SK-N-SH (cell line): Measurements from ENCODE around the gene CDC27. TPM values are rescaled to one million over a fixed set of nuclear protein-coding genes. Genes with fewer than 3 reads are reported as not detected.
A peak's percentile ranks its signal among the peaks of the same experiment; 100 is the strongest.

Experiments
- CTCF ChIA-PET: fragments of 300-600, 350-600 bp; formaldehyde crosslinking; extraction: SDS; loops from one replicate; lab custom pipeline; 2021; lab: Yijun Ruan, JAX
- POLR2A ChIA-PET: fragments of 350-600 bp; sonication (Branson Sonifier 250); formaldehyde crosslinking; extraction: SDS; loops from one replicate; lab custom pipeline; 2020; ENCODE audit warnings: antibody characterized with exemption, inconsistent platforms; lab: Yijun Ruan, JAX
- DNase-seq: peaks from one replicate; pipeline ENCODE4 v3.0.0; 2012
- H2AFZ ChIP-seq: fragments of 200-600 bp; sonication (generic); 2 replicates; pipeline ENCODE4 v1.8.1; 2016; ENCODE audit warnings: antibody characterized with exemption, mild to moderate bottlenecking, low read depth
- H3F3A ChIP-seq: fragments of 200-600 bp; sonication (generic); replicated peaks from 2 replicates; pipeline ENCODE3; 2016; ENCODE audit warnings: antibody characterized with exemption, mild to moderate bottlenecking; ENCODE audit not compliant: insufficient read depth
- H3K27ac ChIP-seq, 2 experiments: fragments of 200-500 bp in 1 of 2; fragments of 200-600 bp in 1 of 2; sonication (Bioruptor generic) in 1 of 2; sonication (generic), shearing (Covaris generic) in 1 of 2; 2 replicates each; pipeline versions ENCODE4 v1.5.1 to v1.6.1; 2014 to 2016; ENCODE audit warnings: low read depth in 2 of 2, inconsistent platforms in 1 of 2, low read length in 1 of 2, mild to moderate bottlenecking in 1 of 2, mixed read lengths in 1 of 2
- H3K27me3 ChIP-seq: fragments of 200-600 bp; sonication (generic), shearing (Covaris generic); 2 replicates; pipeline ENCODE4 v1.6.1; 2016; ENCODE audit warnings: mixed run types; ENCODE audit not compliant: insufficient read depth
- H3K36me3 ChIP-seq, 2 experiments: fragments of 200-500 bp in 1 of 2; fragments of 200-600 bp in 1 of 2; sonication (Bioruptor generic) in 1 of 2; sonication (generic) in 1 of 2; replicated peaks in 1 of 2; 2 replicates each; pipeline versions ENCODE3 to v1.5.1; 2014 to 2016; ENCODE audit warnings: low read length in 1 of 2, mild to moderate bottlenecking in 1 of 2; ENCODE audit not compliant: insufficient read depth in 2 of 2, control insufficient read depth in 1 of 2
- H3K4me1 ChIP-seq, 2 experiments: fragments of 200-500 bp in 1 of 2; fragments of 200-600 bp in 1 of 2; sonication (Bioruptor generic) in 1 of 2; sonication (generic), shearing (Covaris generic) in 1 of 2; 2 replicates each; pipeline versions ENCODE4 v1.5.1 to v1.6.1; 2014 to 2016; ENCODE audit warnings: low read depth in 1 of 2, low read length in 1 of 2, mixed run types in 1 of 2; ENCODE audit not compliant: insufficient read depth in 2 of 2, control insufficient read depth in 1 of 2
- H3K4me2 ChIP-seq: fragments of 200-600 bp; sonication (generic), shearing (Covaris generic); 2 replicates; pipeline ENCODE4 v1.6.1; 2017; ENCODE audit warnings: mixed run types
- H3K4me3 ChIP-seq, 2 experiments: fragments of 200-500 bp in 1 of 2; fragments of 200-600 bp in 1 of 2; sonication (Bioruptor generic) in 1 of 2; sonication (generic), shearing (Covaris generic) in 1 of 2; 2 replicates each; pipeline versions ENCODE4 v1.5.1 to v1.8.1; 2014 to 2016; ENCODE audit warnings: low read depth in 2 of 2, inconsistent platforms in 1 of 2, low read length in 1 of 2, mild to moderate bottlenecking in 1 of 2, mixed read lengths in 1 of 2, moderate library complexity in 1 of 2
- H3K79me2 ChIP-seq: fragments of 200-600 bp; sonication (generic); 2 replicates; pipeline ENCODE4 v1.8.1; 2017; ENCODE audit warnings: mild to moderate bottlenecking; ENCODE audit not compliant: insufficient read depth
- H3K9ac ChIP-seq: fragments of 200-600 bp; sonication (generic); 2 replicates; pipeline ENCODE4 v1.6.1; 2017; ENCODE audit warnings: mixed run types
- H3K9me2 ChIP-seq: fragments of 200-600 bp; sonication (generic); 2 replicates; pipeline ENCODE4 v1.6.1; 2017; ENCODE audit warnings: mixed run types
- H3K9me3 ChIP-seq: fragments of 200-600 bp; sonication (generic); 2 replicates; pipeline ENCODE4 v1.6.1; 2017; ENCODE audit warnings: mixed run types, mild to moderate bottlenecking, moderate library complexity
- H4K20me1 ChIP-seq: fragments of 200-600 bp; sonication (generic); 2 replicates; pipeline ENCODE4 v1.6.1; 2017; ENCODE audit warnings: mild to moderate bottlenecking, mixed run types; ENCODE audit not compliant: insufficient read depth
- ELF1 ChIP-seq: IDR thresholded peaks from 2 replicates; pipeline ENCODE4 v1.4.0; 2012
- EZH2phosphoT487 ChIP-seq: fragments of 200-600 bp; sonication (generic); IDR thresholded peaks from 2 replicates; pipeline ENCODE4 v1.6.1; 2017; ENCODE audit warnings: low read depth, mixed run types, mild to moderate bottlenecking, antibody characterized with exemption, moderate library complexity, borderline replicate concordance
- FOSL2 ChIP-seq: IDR thresholded peaks from 2 replicates; pipeline ENCODE4 v1.4.0; 2012; ENCODE audit warnings: low read depth, mild to moderate bottlenecking, moderate library complexity, borderline replicate concordance
- FOXJ3 ChIP-seq: sonication (generic); formaldehyde crosslinking; IDR thresholded peaks from 2 replicates; pipeline ENCODE4 v1.5.1; 2020; ENCODE audit warnings: mild to moderate bottlenecking, missing genetic modification reagents
- FOXM1 ChIP-seq: IDR thresholded peaks from 2 replicates; pipeline ENCODE4 v1.4.0; 2012; ENCODE audit warnings: low read depth, mild to moderate bottlenecking
- MEF2A ChIP-seq: IDR thresholded peaks from 2 replicates; pipeline ENCODE4 v1.4.0; 2012; ENCODE audit warnings: low read depth, borderline replicate concordance
- NFIC ChIP-seq: IDR thresholded peaks from 2 replicates; pipeline ENCODE4 v1.4.0; 2012; ENCODE audit warnings: borderline replicate concordance
- POLR2AphosphoS5 ChIP-seq: IDR thresholded peaks from 2 replicates; pipeline ENCODE4 v1.6.1; 2012; ENCODE audit warnings: low read depth, low read length
- RXRA ChIP-seq: IDR thresholded peaks from 2 replicates; pipeline ENCODE4 v1.4.0; 2012; ENCODE audit warnings: low read depth, mild to moderate bottlenecking, borderline replicate concordance
- SIN3A ChIP-seq: IDR thresholded peaks from 2 replicates; pipeline ENCODE4 v1.6.1; 2012; ENCODE audit warnings: low read depth, mild to moderate bottlenecking, low read length, moderate library complexity, borderline replicate concordance
- SMC3 ChIP-seq: IDR thresholded peaks from 2 replicates; pipeline ENCODE4 v1.6.1; 2012; ENCODE audit warnings: low read depth, low read length, improper control_type of control experiment
- TAF1 ChIP-seq: IDR thresholded peaks from 2 replicates; pipeline ENCODE4 v1.6.1; 2012; ENCODE audit warnings: low read depth, mild to moderate bottlenecking, low read length, moderate library complexity, borderline replicate concordance
- TCF12 ChIP-seq: IDR thresholded peaks from 2 replicates; pipeline ENCODE4 v1.4.0; 2012
- TEAD4 ChIP-seq: IDR thresholded peaks from 2 replicates; pipeline ENCODE4 v1.4.0; 2012; ENCODE audit warnings: mild to moderate bottlenecking, borderline replicate concordance; ENCODE audit not compliant: insufficient read depth
- WGBS: methylation state at CpG from one replicate; pipeline ENCODE4 v1.1.6; 2017; ENCODE audit warnings: low lambda C conversion rate; 5-methylcytosine and 5-hydroxymethylcytosine counted together
- polyA plus RNA-seq, 3 experiments: library from polyadenylated mRNA; depleted of rRNA; stranded (reverse); fragments of >200 nt; gene quantifications; 2 replicates each; pipeline ENCODE4 v1.2.3, GENCODE V29; 2012
- TF ChIP-seq, protein P1 (sequence below): IDR thresholded peaks from 2 replicates; pipeline ENCODE4; 2012
- TF ChIP-seq, protein P2 (sequence below): IDR thresholded peaks from 2 replicates; pipeline ENCODE4 v1.6.1; 2012; ENCODE audit warnings: mild to moderate bottlenecking, low read depth, low read length, moderate library complexity
- TF ChIP-seq, protein P3 (sequence below): IDR thresholded peaks from 2 replicates; pipeline ENCODE4 v1.4.0; 2012; ENCODE audit warnings: low read depth, borderline replicate concordance

The CDC27 gene
- polyA plus RNA-seq, 1 of the 3 experiments (the other 2 are of a cell fraction): 44.3 TPM

- Histone ChIP-seq H3K4me2 (no peak overlapping the region), H3F3A (peaks cover 5% of the 10 kb centered on the region), H3K4me3 (no peak overlapping the region), H3K4me1 (peaks cover 3 to 5% of the 10 kb centered on the region in 2 experiments; a peak in 2 of 4 replicates), H3K9me2 (no peaks in the 10 kb centered on the region), H3K9ac (no peak overlapping the region), H2AFZ (no peak overlapping the region), H3K9me3 (no peaks in the 10 kb centered on the region), H3K27me3 (no peaks in the 10 kb centered on the region), H3K79me2 (no peaks in the 10 kb centered on the region), H3K27ac (no peak overlapping the region), H3K36me3 (no peaks in the 10 kb centered on the region), H4K20me1 (no peaks in the 10 kb centered on the region)
- ChIA-PET POLR2A (no interaction called here), CTCF (interaction anchor here (0.7 to 7.7 kb wide), 15 partner anchors 11 to 384 kb away, joined by 3 to 279 read pairs (median 9); partner anchors contain the start of genes EFCAB13, ITGB3 and MYL4)
- TF ChIP-seq ELF1 (no peak), FOXJ3 (no peak), SMC3 (no peak), FOXM1 (no peak), EZH2phosphoT487 (no peak), TCF12 (no peak), MEF2A (no peak)
- TF ChIP-seq, protein P1, sequence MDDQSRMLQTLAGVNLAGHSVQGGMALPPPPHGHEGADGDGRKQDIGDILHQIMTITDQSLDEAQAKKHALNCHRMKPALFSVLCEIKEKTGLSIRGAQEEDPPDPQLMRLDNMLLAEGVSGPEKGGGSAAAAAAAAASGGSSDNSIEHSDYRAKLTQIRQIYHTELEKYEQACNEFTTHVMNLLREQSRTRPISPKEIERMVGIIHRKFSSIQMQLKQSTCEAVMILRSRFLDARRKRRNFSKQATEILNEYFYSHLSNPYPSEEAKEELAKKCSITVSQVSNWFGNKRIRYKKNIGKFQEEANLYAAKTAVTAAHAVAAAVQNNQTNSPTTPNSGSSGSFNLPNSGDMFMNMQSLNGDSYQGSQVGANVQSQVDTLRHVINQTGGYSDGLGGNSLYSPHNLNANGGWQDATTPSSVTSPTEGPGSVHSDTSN: no peak
- TF ChIP-seq, protein P2, sequence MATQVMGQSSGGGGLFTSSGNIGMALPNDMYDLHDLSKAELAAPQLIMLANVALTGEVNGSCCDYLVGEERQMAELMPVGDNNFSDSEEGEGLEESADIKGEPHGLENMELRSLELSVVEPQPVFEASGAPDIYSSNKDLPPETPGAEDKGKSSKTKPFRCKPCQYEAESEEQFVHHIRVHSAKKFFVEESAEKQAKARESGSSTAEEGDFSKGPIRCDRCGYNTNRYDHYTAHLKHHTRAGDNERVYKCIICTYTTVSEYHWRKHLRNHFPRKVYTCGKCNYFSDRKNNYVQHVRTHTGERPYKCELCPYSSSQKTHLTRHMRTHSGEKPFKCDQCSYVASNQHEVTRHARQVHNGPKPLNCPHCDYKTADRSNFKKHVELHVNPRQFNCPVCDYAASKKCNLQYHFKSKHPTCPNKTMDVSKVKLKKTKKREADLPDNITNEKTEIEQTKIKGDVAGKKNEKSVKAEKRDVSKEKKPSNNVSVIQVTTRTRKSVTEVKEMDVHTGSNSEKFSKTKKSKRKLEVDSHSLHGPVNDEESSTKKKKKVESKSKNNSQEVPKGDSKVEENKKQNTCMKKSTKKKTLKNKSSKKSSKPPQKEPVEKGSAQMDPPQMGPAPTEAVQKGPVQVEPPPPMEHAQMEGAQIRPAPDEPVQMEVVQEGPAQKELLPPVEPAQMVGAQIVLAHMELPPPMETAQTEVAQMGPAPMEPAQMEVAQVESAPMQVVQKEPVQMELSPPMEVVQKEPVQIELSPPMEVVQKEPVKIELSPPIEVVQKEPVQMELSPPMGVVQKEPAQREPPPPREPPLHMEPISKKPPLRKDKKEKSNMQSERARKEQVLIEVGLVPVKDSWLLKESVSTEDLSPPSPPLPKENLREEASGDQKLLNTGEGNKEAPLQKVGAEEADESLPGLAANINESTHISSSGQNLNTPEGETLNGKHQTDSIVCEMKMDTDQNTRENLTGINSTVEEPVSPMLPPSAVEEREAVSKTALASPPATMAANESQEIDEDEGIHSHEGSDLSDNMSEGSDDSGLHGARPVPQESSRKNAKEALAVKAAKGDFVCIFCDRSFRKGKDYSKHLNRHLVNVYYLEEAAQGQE: no peak
- 92% methylated on average over 10 of the region's 10 CpGs for WGBS
- DNase-seq: no peak
Measured at GRCh38 chr17:47230864-47231263, 41.8 kb upstream of the CDC27 start.

- peak overlapping the region in 1 of 2 experiments; percentile 17; a peak in 2 of 4 replicates for H3K27ac ChIP-seq
- peak overlapping the region; percentile 57 for H3K4me2 ChIP-seq
- WGBS: 17% methylated on average over 22 of the region's 22 CpGs
- no peaks in the 10 kb centered on the region for H3K27me3 ChIP-seq
- H3K9me2 ChIP-seq: no peaks in the 10 kb centered on the region
- no peaks in the 10 kb centered on the region for H3K79me2 ChIP-seq
- H3K36me3 ChIP-seq: no peaks in the 10 kb centered on the region
- H4K20me1 ChIP-seq: no peaks in the 10 kb centered on the region
- peak; percentile 87 for DNase-seq
- peaks cover 5 to 12% of the 10 kb centered on the region in 2 experiments; a peak in 2 of 4 replicates for H3K4me1 ChIP-seq
- H3K4me3 ChIP-seq: peak overlapping the region; percentile 4 to 10; a peak in 1 of 4 replicates
- H3K9me3 ChIP-seq: no peaks in the 10 kb centered on the region
- peak overlapping the region; percentile 8; the same call in 1 of the 2 replicates for H3K9ac ChIP-seq
- H3F3A ChIP-seq: peaks cover 14% of the 10 kb centered on the region
- peak overlapping the region; percentile 72; the same call in 1 of the 2 replicates for H2AFZ ChIP-seq
- POLR2A ChIA-PET: interaction anchor here (0.7 to 0.9 kb wide), 2 partner anchors 46 to 85 kb away, joined by 3 read pairs; no protein-coding TSS in a partner anchor
- CTCF ChIA-PET: interaction anchor here (0.5 to 7.7 kb wide), 45 partner anchors 10 to 386 kb away, joined by 3 to 279 read pairs (median 4); partner anchors contain the start of genes CDC27, EFCAB13, ITGB3 and MYL4
- TF ChIP-seq TEAD4: no peak
- TF ChIP-seq, protein P3, sequence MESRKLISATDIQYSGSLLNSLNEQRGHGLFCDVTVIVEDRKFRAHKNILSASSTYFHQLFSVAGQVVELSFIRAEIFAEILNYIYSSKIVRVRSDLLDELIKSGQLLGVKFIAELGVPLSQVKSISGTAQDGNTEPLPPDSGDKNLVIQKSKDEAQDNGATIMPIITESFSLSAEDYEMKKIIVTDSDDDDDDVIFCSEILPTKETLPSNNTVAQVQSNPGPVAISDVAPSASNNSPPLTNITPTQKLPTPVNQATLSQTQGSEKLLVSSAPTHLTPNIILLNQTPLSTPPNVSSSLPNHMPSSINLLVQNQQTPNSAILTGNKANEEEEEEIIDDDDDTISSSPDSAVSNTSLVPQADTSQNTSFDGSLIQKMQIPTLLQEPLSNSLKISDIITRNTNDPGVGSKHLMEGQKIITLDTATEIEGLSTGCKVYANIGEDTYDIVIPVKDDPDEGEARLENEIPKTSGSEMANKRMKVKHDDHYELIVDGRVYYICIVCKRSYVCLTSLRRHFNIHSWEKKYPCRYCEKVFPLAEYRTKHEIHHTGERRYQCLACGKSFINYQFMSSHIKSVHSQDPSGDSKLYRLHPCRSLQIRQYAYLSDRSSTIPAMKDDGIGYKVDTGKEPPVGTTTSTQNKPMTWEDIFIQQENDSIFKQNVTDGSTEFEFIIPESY: no peak
- TF ChIP-seq MEF2A: no peak
- TF ChIP-seq TCF12: no peak; the same call in 1 of the 2 replicates
- TF ChIP-seq TAF1: peak; percentile 41; the same call in 1 of the 2 replicates
- no peak for TF ChIP-seq RXRA
- no peak; the same call in 1 of the 2 replicates for TF ChIP-seq FOSL2
- 0 out of 2 replicates have a peak, but pooled peaks have one; percentile 46 for TF ChIP-seq SIN3A
- peak; percentile 100 for TF ChIP-seq SMC3
- TF ChIP-seq POLR2AphosphoS5: no peak
- TF ChIP-seq NFIC: no peak
Measured at GRCh38 chr17:47229535-47230443, 40.7 kb upstream of the CDC27 start.
